Coronary artery (tissue), 2 donors: Measurements from ENCODE around the gene FLNC.

Experiments used
- DNase-seq: peaks from one replicate; pipeline ENCODE4 v3.0.0-alpha.2; 2017; ENCODE audit warnings: low spot score
- H3K27ac ChIP-seq, 2 donors: fragments of 200-600 bp; sonication (generic); one replicate each; pipeline ENCODE4 v1.5.1; 2016 to 2019
- H3K4me3 ChIP-seq: fragments of 200-600 bp; sonication (generic); 2 replicates; pipeline ENCODE4 v1.5.1; 2016; ENCODE audit warnings: mild to moderate bottlenecking, moderate library complexity
- CTCF ChIP-seq: fragments of 200-600 bp; sonication (generic); IDR thresholded peaks from one replicate; pipeline ENCODE4 v1.5.1; 2019; ENCODE audit warnings: antibody characterized with exemption

FLNC gene

GRCh38 chr7:128811631-128812430 lies 18.4 kb upstream of the FLNC start:
- no peak overlapping the region for H3K4me3 ChIP-seq
- no peak for TF ChIP-seq CTCF
- H3K27ac ChIP-seq = no peak overlapping the region
- DNase-seq = no peak

GRCh38 chr7:128812514-128813168 lies 17.6 kb upstream of the FLNC start:
- DNase-seq = no peak
- no peak overlapping the region for H3K4me3 ChIP-seq
- TF ChIP-seq CTCF = no peak
- H3K27ac ChIP-seq = no peak overlapping the region

- no peak overlapping the region for H3K4me3 ChIP-seq
- no peak for DNase-seq
- no peak for TF ChIP-seq CTCF
These were observed 15.7 kb upstream of the FLNC start for GRCh38 chr7:128814499-128814898.

GRCh38 chr7:128815289-128815942 lies 14.8 kb upstream of the FLNC start:
- DNase-seq = no peak
- no peak overlapping the region for H3K4me3 ChIP-seq
- no peak for TF ChIP-seq CTCF
- H3K27ac ChIP-seq = no peak overlapping the region

More at GRCh38 chr7:128814499-128814898, 15.7 kb upstream of the FLNC start:
- no peak overlapping the region for H3K27ac ChIP-seq

GRCh38 chr7:128818694-128819093 lies 11.5 kb upstream of the FLNC start:
- no peak overlapping the region for H3K4me3 ChIP-seq
- TF ChIP-seq CTCF = no peak
- no peak overlapping the region for H3K27ac ChIP-seq
- DNase-seq = no peak

GRCh38 chr7:128821724-128822123 lies 8.5 kb upstream of the FLNC start:
- no peak for DNase-seq
- Histone ChIP-seq H3K27ac (no peak overlapping the region), H3K4me3 (no peak overlapping the region)
- no peak for TF ChIP-seq CTCF
